NB4 (cell line): ENCODE measurements around the gene PSMB1.

Experiments used
- CTCF ChIP-seq: IDR thresholded peaks from one replicate; pipeline ENCODE4 v1.5.1; 2012; ENCODE audit warnings: low read depth, low read length
- MAX ChIP-seq: IDR thresholded peaks from 2 replicates; pipeline ENCODE4 v1.6.1; 2011; ENCODE audit warnings: low read depth, low read length
- POLR2A ChIP-seq: IDR thresholded peaks from 2 replicates; pipeline ENCODE4 v1.6.1; 2011; ENCODE audit warnings: mild to moderate bottlenecking; ENCODE audit not compliant: insufficient read length; ENCODE audit errors: extremely low read depth

- no peak for TF ChIP-seq POLR2A
- no peak for TF ChIP-seq CTCF
- TF ChIP-seq MAX, result no peak
Observed at GRCh38 chr6:170497841-170498301, 55.2 kb downstream of the PSMB1 start.
